Measurements from ENCODE around the gene ST8SIA5. TPM values are rescaled to one million over a fixed set of nuclear protein-coding genes. Genes with fewer than 3 reads are reported as not detected.

The ST8SIA5 gene
- total and polyA plus RNA-seq, 2 of the 13 experiments (the other 11 are each of a cell fraction or from before 2014, with no cell fraction given), result 0.07 to 0.20 TPM

GRCh38 chr18:46672062-46672970 lies 84.5 kb downstream of the ST8SIA5 start:
- intact Hi-C loops (cut with micrococcal nuclease; ENCODE audit: unreplicated experiment), result no loop called here
- FAIRE-seq, result no peak

GRCh38 chr18:46668694-46669093 lies 88.2 kb downstream of the ST8SIA5 start:
- H3K9me3 ChIP-seq (ENCODE audit: low read length), result no peaks in the 10 kb centered on the region
- H2AFZ ChIP-seq (ENCODE audit: low read length), result no peak overlapping the region
- H3K9ac ChIP-seq (ENCODE audit: insufficient read depth, low read depth, low read length), result no peak overlapping the region
- no peaks in the 10 kb centered on the region for H3K36me3 ChIP-seq (replicated peaks in 1 of 2; ENCODE audit: control insufficient read depth in 1 of 2, insufficient read depth in 2 of 2, low read length in 2 of 2)
- H3K4me2 ChIP-seq (ENCODE audit: low read depth, low read length), result no peak overlapping the region
- H3K27ac ChIP-seq (ENCODE audit: extremely low read length, insufficient read depth, low read length), result no peak overlapping the region
- H3K4me3 ChIP-seq (replicated peaks in 1 of 3; ENCODE audit: insufficient read depth in 1 of 3, low read depth in 2 of 3, low read length in 3 of 3), result no peak overlapping the region
- DNase-seq (ENCODE audit: low spot score) (no peak), FAIRE-seq (no peak), ATAC-seq (no peak; the same call in 2 of the 3 replicates)
- H3K79me2 ChIP-seq (ENCODE audit: insufficient read depth, low read length), result no peaks in the 10 kb centered on the region
- no CpG with 5 or more reads among the region's 6 CpGs for WGBS (ENCODE audit: low lambda C conversion rate)
- H3K27me3 ChIP-seq (ENCODE audit: control insufficient read depth in 1 of 2, insufficient read depth in 2 of 2, low read length in 2 of 2), result peaks cover 0 to 10% of the 10 kb centered on the region in 2 experiments; a peak in 2 of 5 replicates
- H4K20me1 ChIP-seq (ENCODE audit: insufficient read depth, low read length), result no peaks in the 10 kb centered on the region
- ChIA-PET POLR2A (no interaction called here), CTCF (ENCODE audit: low intra/inter-chr PET ratio, low total read pairs) (no interaction called here)
- intact Hi-C loops (cut with micrococcal nuclease; ENCODE audit: unreplicated experiment), result no loop called here
- BruUV-seq (replicated peaks), result no TSS peak
- in situ Hi-C loops (cut with HindIII; ENCODE audit: extremely low pct_ligation_motif_present, low pct_unique_long_range_greater_than_20kb), result no loop called here
- no peaks in the 10 kb centered on the region for H3K4me1 ChIP-seq (ENCODE audit: insufficient read depth, low read length)
- TF ChIP-seq DZIP1 (CRISPR knock-in tag; IDR thresholded peaks at IDR 0.05) (no peak), MIXL1 (CRISPR knock-in tag; IDR thresholded peaks at IDR 0.05) (no peak), MAX (IDR thresholded peaks at IDR 0.05) (no peak), MED13 (CRISPR knock-in tag; IDR thresholded peaks at IDR 0.05) (no peak), THAP11 (CRISPR knock-in tag; IDR thresholded peaks at IDR 0.05) (no peak)

More at GRCh38 chr18:46672062-46672970, 84.5 kb downstream of the ST8SIA5 start:
- H3K79me2 ChIP-seq (ENCODE audit: insufficient read depth, low read length), result no peaks in the 10 kb centered on the region
- H2AFZ ChIP-seq (ENCODE audit: low read length), result no peak overlapping the region
- H3K4me3 ChIP-seq (replicated peaks in 1 of 3; ENCODE audit: insufficient read depth in 1 of 3, low read depth in 2 of 3, low read length in 3 of 3), result no peak overlapping the region
- ATAC-seq (no peak), DNase-seq (ENCODE audit: low spot score) (no peak)
- no peaks in the 10 kb centered on the region for H3K9me3 ChIP-seq (ENCODE audit: low read length)
- no peak overlapping the region for H3K9ac ChIP-seq (ENCODE audit: insufficient read depth, low read depth, low read length)
- in situ Hi-C loops (cut with HindIII; ENCODE audit: extremely low pct_ligation_motif_present, low pct_unique_long_range_greater_than_20kb), result no loop called here
- TF ChIP-seq CREM (IDR thresholded peaks at IDR 0.05) (no peak), CREM (CRISPR knock-in tag; IDR thresholded peaks at IDR 0.05) (no peak), CREB1 (IDR thresholded peaks at IDR 0.05) (no peak), CREB1 (CRISPR knock-in tag; IDR thresholded peaks at IDR 0.05) (no peak), NCOA5 (CRISPR knock-in tag; IDR thresholded peaks at IDR 0.05) (no peak), ZNF615 (CRISPR knock-in tag; IDR thresholded peaks at IDR 0.05; ENCODE audit: borderline replicate concordance) (no peak), MBD4 (IDR thresholded peaks at IDR 0.05; ENCODE audit: borderline replicate concordance, low read length) (no peak), YY1 (IDR thresholded peaks at IDR 0.05; ENCODE audit: insufficient read depth, insufficient replicate concordance, low read depth, low read length) (no peak), ZNF235 (CRISPR knock-in tag; IDR thresholded peaks at IDR 0.05; ENCODE audit: borderline replicate concordance) (no peak), ZNF703 (CRISPR knock-in tag; IDR thresholded peaks at IDR 0.05; ENCODE audit: borderline replicate concordance) (no peak), RNF2 (conservative IDR thresholded peaks at IDR 0.05; ENCODE audit: low read depth) (no peak), ZNF773 (CRISPR knock-in tag; IDR thresholded peaks at IDR 0.05; ENCODE audit: borderline replicate concordance) (no peak), ZNF383 (CRISPR knock-in tag; IDR thresholded peaks at IDR 0.05; ENCODE audit: borderline replicate concordance) (no peak), ZNF510 (CRISPR knock-in tag; IDR thresholded peaks at IDR 0.05; ENCODE audit: low read depth) (no peak)
- H3K36me3 ChIP-seq (replicated peaks in 1 of 2; ENCODE audit: control insufficient read depth in 1 of 2, insufficient read depth in 2 of 2, low read length in 2 of 2), result no peaks in the 10 kb centered on the region
- no peaks in the 10 kb centered on the region for H4K20me1 ChIP-seq (ENCODE audit: insufficient read depth, low read length)
- no peak overlapping the region for H3K4me2 ChIP-seq (ENCODE audit: low read depth, low read length)
- H3K4me1 ChIP-seq (ENCODE audit: insufficient read depth, low read length), result no peaks in the 10 kb centered on the region
- 53% methylated on average over 6 of the region's 6 CpGs for WGBS (ENCODE audit: low lambda C conversion rate)
- no peak overlapping the region for H3K27ac ChIP-seq (ENCODE audit: extremely low read length, insufficient read depth, low read length)
- BruUV-seq (replicated peaks), result no TSS peak
- peaks cover 0 to 14% of the 10 kb centered on the region in 2 experiments; a peak in 2 of 5 replicates for H3K27me3 ChIP-seq (ENCODE audit: control insufficient read depth in 1 of 2, insufficient read depth in 2 of 2, low read length in 2 of 2)
- CTCF ChIA-PET (ENCODE audit: low intra/inter-chr PET ratio, low total read pairs), result no interaction called here
- POLR2A ChIA-PET, result no interaction called here
